B cell (primary cell): ENCODE results near the gene ARMH3. TPM values are rescaled to one million over a fixed set of nuclear protein-coding genes. Genes with fewer than 3 reads are reported as not detected.

ENCODE experiments used
- ATAC-seq: fragments of 200-7000 bp; cut with Tn5 transposase; one replicate; pipeline ENCODE4 v1.10.0; 2021; ENCODE audit warnings: low read depth, mild to moderate bottlenecking, moderate number of reproducible peaks, moderate library complexity
- CTCF ChIA-PET: fragments of 350-600 bp; sonication (Branson Sonifier 250); formaldehyde crosslinking; loops from one replicate; lab custom pipeline; 2021; ENCODE audit warnings: antibody characterized with exemption, inconsistent platforms; lab: Charles Lee
- POLR2A ChIA-PET: fragments of 350-600 bp; sonication (Branson Sonifier 250); formaldehyde crosslinking; loops from one replicate; lab custom pipeline; 2021; ENCODE audit warnings: antibody characterized with exemption; lab: Charles Lee
- DNase-seq: peaks from one replicate; pipeline ENCODE4 v3.0.0; 2013
- H2AFZ ChIP-seq: 2 replicates; pipeline ENCODE4 v1.6.1; 2012; ENCODE audit warnings: mild to moderate bottlenecking, low read depth, low read length; ENCODE audit not compliant: insufficient read depth, poor library complexity, severe bottlenecking
- H3K27ac ChIP-seq, 2 donors: 1 replicate in 1 of 2; 2 replicates in 1 of 2; pipeline ENCODE4 v1.5.1; 2012 to 2013; ENCODE audit warnings: low read length in 2 of 2, mild to moderate bottlenecking in 2 of 2, moderate library complexity in 1 of 2
- H3K27me3 ChIP-seq, 4 experiments: fragments of 200-600 bp in 1 of 4; sonication (generic) in 1 of 4; replicated peaks in 1 of 4; 1 replicate in 2 of 4; 2 replicates in 2 of 4; pipeline versions ENCODE4 v1.6.1 to v1.7.0; 2013 to 2016; ENCODE audit warnings: low read length in 3 of 4, mild to moderate bottlenecking in 2 of 4, mixed read lengths in 1 of 4, moderate library complexity in 1 of 4; ENCODE audit not compliant: insufficient read depth in 4 of 4, control insufficient read depth in 3 of 4; ENCODE audit errors: control extremely low read depth in 1 of 4
- H3K36me3 ChIP-seq, 2 experiments: replicated peaks in 1 of 2; 1 replicate in 1 of 2; 2 replicates in 1 of 2; pipeline versions ENCODE4 v1.6.1 to v1.7.1; 2013; ENCODE audit warnings: low read length in 1 of 2; ENCODE audit not compliant: insufficient read depth in 2 of 2, control insufficient read depth in 1 of 2; ENCODE audit errors: control extremely low read depth in 1 of 2, extremely low read depth in 1 of 2
- H3K4me1 ChIP-seq, 2 donors: fragments of 200-600 bp in 1 of 2; sonication (generic) in 1 of 2; 1 replicate in 1 of 2; 2 replicates in 1 of 2; pipeline versions ENCODE4 v1.5.1 to v1.6.1; 2013 to 2017; ENCODE audit warnings: low read length in 2 of 2; ENCODE audit not compliant: control insufficient read depth in 2 of 2, insufficient read depth in 2 of 2
- H3K4me2 ChIP-seq: replicated peaks from 2 replicates; pipeline ENCODE3; 2012; ENCODE audit warnings: mild to moderate bottlenecking, low read depth, low read length; ENCODE audit not compliant: poor library complexity, severe bottlenecking
- H3K4me3 ChIP-seq, 5 experiments: fragments of 200-600 bp in 1 of 5; sonication (generic) in 1 of 5; 1 replicate in 3 of 5; 2 replicates in 2 of 5; pipeline versions ENCODE4 v1.5.1 to v1.7.0; 2011 to 2016; ENCODE audit warnings: low read length in 4 of 5, mild to moderate bottlenecking in 4 of 5, low read depth in 2 of 5, control low read depth in 1 of 5, moderate library complexity in 1 of 5; ENCODE audit not compliant: insufficient read depth in 1 of 5; ENCODE audit errors: control extremely low read depth in 1 of 5, extremely low read depth in 1 of 5
- H3K79me2 ChIP-seq: fragments of 200-600 bp; sonication (generic); one replicate; pipeline ENCODE4 v1.6.0; 2016; ENCODE audit warnings: low read length; ENCODE audit not compliant: control insufficient read depth, insufficient read depth
- H3K9ac ChIP-seq: fragments of 200-600 bp; sonication (generic); 2 replicates; pipeline ENCODE4 v1.6.1; 2017; ENCODE audit warnings: mild to moderate bottlenecking, low read length, moderate library complexity
- H3K9me3 ChIP-seq, 3 donors: one replicate each; pipeline versions ENCODE4 v1.6.1 to v1.7.1; 2013; ENCODE audit warnings: low read length in 2 of 3; ENCODE audit not compliant: control insufficient read depth in 2 of 3, insufficient read depth in 1 of 3; ENCODE audit errors: control extremely low read depth in 1 of 3
- H4K20me1 ChIP-seq: 2 replicates; pipeline ENCODE4 v1.6.0; 2012; ENCODE audit warnings: mild to moderate bottlenecking, low read length; ENCODE audit not compliant: insufficient read depth, control insufficient read depth, poor library complexity, severe bottlenecking
- H3K27ac Mint-ChIP-seq: one replicate; pipeline ENCODE4 v1.8.0; 2021; ENCODE audit warnings: mixed read lengths
- H3K27me3 Mint-ChIP-seq: one replicate; pipeline ENCODE4 v1.8.0; 2021; ENCODE audit warnings: mixed read lengths
- H3K4me1 Mint-ChIP-seq: one replicate; pipeline ENCODE4 v1.8.0; 2021; ENCODE audit warnings: mixed read lengths
- H3K4me3 Mint-ChIP-seq: one replicate; pipeline ENCODE4 v1.8.0; 2021; ENCODE audit warnings: mixed read lengths
- H3K9me3 Mint-ChIP-seq: one replicate; pipeline ENCODE4 v1.8.0; 2022; ENCODE audit warnings: mixed read lengths; ENCODE audit not compliant: insufficient read depth
- EZH2 ChIP-seq: IDR thresholded peaks from 2 replicates; pipeline ENCODE4 v1.6.1; 2012; ENCODE audit warnings: borderline replicate concordance, low read depth, mild to moderate bottlenecking, moderate library complexity, low read length; ENCODE audit not compliant: insufficient read depth, poor library complexity, severe bottlenecking
- WGBS: methylation state at CpG from one replicate; pipeline ENCODE4 v1.1.5; 2013; ENCODE audit warnings: missing lambda C conversion rate; ENCODE audit not compliant: insufficient coverage; 5-methylcytosine and 5-hydroxymethylcytosine counted together
- intact Hi-C: fragments of 100-400 bp; cut with micrococcal nuclease; formaldehyde crosslinking; loops from one replicate; pipeline ENCODE4 v1.10.0; 2022
- polyA plus RNA-seq: library from polyadenylated mRNA; depleted of rRNA; stranded (reverse); fragments of >200 nt; gene quantifications from 2 replicates; pipeline ENCODE4 v1.2.3, GENCODE V29; 2012
- total RNA-seq, 2 donors: library from RNA; stranded (reverse); fragments of 120-200 nt in 1 of 2; gene quantifications; 1 replicate in 1 of 2; 2 replicates in 1 of 2; pipeline versions ENCODE4 v1.2.3 to v1.2.4, GENCODE V29; 2013 to 2022
- TF ChIP-seq, protein P1 (sequence below): fragments of 200-600 bp; IDR thresholded peaks from one replicate; pipeline ENCODE4 v1.8.0; 2022; ENCODE audit warnings: antibody characterized with exemption, mild to moderate bottlenecking

The ARMH3 gene
- total and polyA plus RNA-seq, 2 donors (not counting 1 experiment from before 2014, with no cell fraction given) = 33.4 to 40.7 TPM

GRCh38 chr10:102010961-102011360 lies 45.0 kb downstream of the ARMH3 start:
- DNase-seq (no peak), ATAC-seq (no peak)
- Histone ChIP-seq H3K27ac (peak overlapping the region in 1 of 2 donors; percentile 44), H3K4me3 (no peak overlapping the region), H3K79me2 (no peaks in the 10 kb centered on the region), H2AFZ (no peak overlapping the region), H3K4me2 (peak overlapping the region; percentile 2), H4K20me1 (no peaks in the 10 kb centered on the region), H3K9ac (no peak overlapping the region), H3K36me3 (peaks cover 3 to 15% of the 10 kb centered on the region in 2 experiments), H3K27me3 (no peaks in the 10 kb centered on the region), H3K9me3 (no peaks in the 10 kb centered on the region), H3K4me1 (peaks cover 48 to 52% of the 10 kb centered on the region in 2 donors)
- TF ChIP-seq EZH2 = no peak
- TF ChIP-seq, protein P1, sequence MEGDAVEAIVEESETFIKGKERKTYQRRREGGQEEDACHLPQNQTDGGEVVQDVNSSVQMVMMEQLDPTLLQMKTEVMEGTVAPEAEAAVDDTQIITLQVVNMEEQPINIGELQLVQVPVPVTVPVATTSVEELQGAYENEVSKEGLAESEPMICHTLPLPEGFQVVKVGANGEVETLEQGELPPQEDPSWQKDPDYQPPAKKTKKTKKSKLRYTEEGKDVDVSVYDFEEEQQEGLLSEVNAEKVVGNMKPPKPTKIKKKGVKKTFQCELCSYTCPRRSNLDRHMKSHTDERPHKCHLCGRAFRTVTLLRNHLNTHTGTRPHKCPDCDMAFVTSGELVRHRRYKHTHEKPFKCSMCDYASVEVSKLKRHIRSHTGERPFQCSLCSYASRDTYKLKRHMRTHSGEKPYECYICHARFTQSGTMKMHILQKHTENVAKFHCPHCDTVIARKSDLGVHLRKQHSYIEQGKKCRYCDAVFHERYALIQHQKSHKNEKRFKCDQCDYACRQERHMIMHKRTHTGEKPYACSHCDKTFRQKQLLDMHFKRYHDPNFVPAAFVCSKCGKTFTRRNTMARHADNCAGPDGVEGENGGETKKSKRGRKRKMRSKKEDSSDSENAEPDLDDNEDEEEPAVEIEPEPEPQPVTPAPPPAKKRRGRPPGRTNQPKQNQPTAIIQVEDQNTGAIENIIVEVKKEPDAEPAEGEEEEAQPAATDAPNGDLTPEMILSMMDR = no peak
- H3K27ac Mint-ChIP-seq = peak overlapping the region; percentile 39
- no peaks in the 10 kb centered on the region for H3K27me3 Mint-ChIP-seq
- intact Hi-C loops = loop anchor here (1.0 kb wide), 3 partner anchors 62 to 232 kb away; no protein-coding TSS in a partner anchor
- H3K9me3 Mint-ChIP-seq = no peaks in the 10 kb centered on the region
- POLR2A ChIA-PET = interaction anchor here (0.6 to 5.4 kb wide), 4 partner anchors 60 to 170 kb away, joined by 3 to 34 read pairs (median 6); partner anchors contain the start of gene KCNIP2
- WGBS = 87% methylated on average over 2 of the region's 4 CpGs
- no peak overlapping the region for H3K4me3 Mint-ChIP-seq
- peaks cover 40% of the 10 kb centered on the region for H3K4me1 Mint-ChIP-seq
- CTCF ChIA-PET = interaction anchor here (0.6 to 26.8 kb wide), 35 partner anchors 9 to 199 kb away, joined by 3 to 986 read pairs (median 10); partner anchors contain the start of genes ARMH3, KCNIP2 and OGA

- H3K27me3 Mint-ChIP-seq = no peaks in the 10 kb centered on the region
- Histone ChIP-seq H3K27ac (peak overlapping the region in 1 of 2 donors; percentile 44), H4K20me1 (no peaks in the 10 kb centered on the region), H3K4me1 (peaks cover 54 to 57% of the 10 kb centered on the region in 2 donors), H3K79me2 (no peaks in the 10 kb centered on the region), H3K4me2 (peak overlapping the region; percentile 12), H3K27me3 (no peaks in the 10 kb centered on the region), H2AFZ (no peak overlapping the region), H3K4me3 (no peak overlapping the region), H3K9ac (no peak overlapping the region), H3K36me3 (peaks cover 3 to 23% of the 10 kb centered on the region in 2 experiments), H3K9me3 (no peaks in the 10 kb centered on the region)
- peak; percentile 83 for DNase-seq
- ChIA-PET POLR2A (interaction anchor here (0.6 to 5.4 kb wide), 6 partner anchors 115 to 169 kb away, joined by 3 to 34 read pairs (median 5); partner anchors contain the start of gene KCNIP2), CTCF (interaction anchor here (0.6 to 26.8 kb wide), 62 partner anchors 8 to 226 kb away, joined by 3 to 986 read pairs (median 6); partner anchors contain the start of genes ARMH3, KCNIP2, NPM3 and OGA)
- H3K27ac Mint-ChIP-seq = peak overlapping the region; percentile 8
- peak; percentile 92 for ATAC-seq
- WGBS = no CpG with 5 or more reads among the region's 1 CpG
- no peaks in the 10 kb centered on the region for H3K9me3 Mint-ChIP-seq
- TF ChIP-seq EZH2 = no peak
- TF ChIP-seq, protein P1 = peak; percentile 94
- peaks cover 46% of the 10 kb centered on the region for H3K4me1 Mint-ChIP-seq
- intact Hi-C loops = loop anchor here (1.0 to 10.0 kb wide), 6 partner anchors 9 to 795 kb away; no protein-coding TSS in a partner anchor
- no peak overlapping the region for H3K4me3 Mint-ChIP-seq
Measured at GRCh38 chr10:102009801-102010425, 46.1 kb downstream of the ARMH3 start.
